AG10803 (cell line): Measurements from ENCODE around the gene POLE.

Experiments used
- DNase-seq: peaks from one replicate; pipeline ENCODE4 v3.0.0; 2010; ENCODE audit warnings: low read depth
- H3K4me3 ChIP-seq: 2 replicates; pipeline ENCODE4 v1.5.1; 2011; ENCODE audit warnings: mild to moderate bottlenecking, low read length, control low read depth
- TF ChIP-seq, protein P1 (sequence below): conservative IDR thresholded peaks from 2 replicates; pipeline ENCODE4 v1.5.1; 2011; ENCODE audit warnings: mild to moderate bottlenecking, low read length, control low read depth, inconsistent platforms

Gene POLE

DNA sequence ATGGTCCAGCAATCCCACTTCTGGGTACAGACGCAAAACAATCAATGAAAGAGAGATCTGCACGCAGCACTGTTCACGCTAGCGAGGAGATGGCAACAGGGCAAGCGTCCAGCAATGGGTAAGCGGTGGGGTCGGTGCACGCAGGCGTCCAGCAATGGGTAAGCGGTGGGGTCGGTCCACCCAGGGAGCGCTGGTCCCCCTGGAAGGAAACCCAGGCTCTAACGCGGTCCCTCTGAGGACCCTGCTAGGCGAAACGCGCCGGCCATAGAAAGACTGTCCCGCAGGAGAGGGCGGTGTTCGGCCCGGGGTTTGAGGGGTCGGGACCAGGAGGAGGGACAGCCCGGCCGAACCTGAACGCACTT, 22.9 kb upstream of the POLE start:
- DNase-seq = no peak
- H3K4me3 ChIP-seq = peak overlapping the region; percentile 86
- TF ChIP-seq, protein P1, sequence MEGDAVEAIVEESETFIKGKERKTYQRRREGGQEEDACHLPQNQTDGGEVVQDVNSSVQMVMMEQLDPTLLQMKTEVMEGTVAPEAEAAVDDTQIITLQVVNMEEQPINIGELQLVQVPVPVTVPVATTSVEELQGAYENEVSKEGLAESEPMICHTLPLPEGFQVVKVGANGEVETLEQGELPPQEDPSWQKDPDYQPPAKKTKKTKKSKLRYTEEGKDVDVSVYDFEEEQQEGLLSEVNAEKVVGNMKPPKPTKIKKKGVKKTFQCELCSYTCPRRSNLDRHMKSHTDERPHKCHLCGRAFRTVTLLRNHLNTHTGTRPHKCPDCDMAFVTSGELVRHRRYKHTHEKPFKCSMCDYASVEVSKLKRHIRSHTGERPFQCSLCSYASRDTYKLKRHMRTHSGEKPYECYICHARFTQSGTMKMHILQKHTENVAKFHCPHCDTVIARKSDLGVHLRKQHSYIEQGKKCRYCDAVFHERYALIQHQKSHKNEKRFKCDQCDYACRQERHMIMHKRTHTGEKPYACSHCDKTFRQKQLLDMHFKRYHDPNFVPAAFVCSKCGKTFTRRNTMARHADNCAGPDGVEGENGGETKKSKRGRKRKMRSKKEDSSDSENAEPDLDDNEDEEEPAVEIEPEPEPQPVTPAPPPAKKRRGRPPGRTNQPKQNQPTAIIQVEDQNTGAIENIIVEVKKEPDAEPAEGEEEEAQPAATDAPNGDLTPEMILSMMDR = no peak; the same call in 1 of the 2 replicates

DNA sequence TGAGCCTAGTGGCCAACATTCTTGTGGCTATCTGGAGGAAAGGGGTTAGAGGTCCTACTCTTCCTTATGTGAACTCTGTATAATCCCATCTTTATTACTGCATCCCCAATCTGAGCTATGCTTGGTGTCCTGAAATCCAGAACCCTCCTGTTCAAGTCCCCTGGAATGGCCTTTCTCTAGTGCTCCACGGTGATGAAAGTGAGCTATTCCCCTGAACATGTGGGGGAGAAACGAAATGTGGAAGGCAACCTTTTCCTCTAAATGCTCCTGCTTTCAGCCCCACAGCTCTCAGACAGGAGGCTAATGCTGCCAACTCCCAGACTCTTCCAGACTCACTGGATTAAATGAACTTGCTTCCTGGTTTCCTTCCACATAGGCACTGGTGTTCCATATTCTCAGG, 21.0 kb upstream of the POLE start:
- TF ChIP-seq, protein P1 = no peak

DNA sequence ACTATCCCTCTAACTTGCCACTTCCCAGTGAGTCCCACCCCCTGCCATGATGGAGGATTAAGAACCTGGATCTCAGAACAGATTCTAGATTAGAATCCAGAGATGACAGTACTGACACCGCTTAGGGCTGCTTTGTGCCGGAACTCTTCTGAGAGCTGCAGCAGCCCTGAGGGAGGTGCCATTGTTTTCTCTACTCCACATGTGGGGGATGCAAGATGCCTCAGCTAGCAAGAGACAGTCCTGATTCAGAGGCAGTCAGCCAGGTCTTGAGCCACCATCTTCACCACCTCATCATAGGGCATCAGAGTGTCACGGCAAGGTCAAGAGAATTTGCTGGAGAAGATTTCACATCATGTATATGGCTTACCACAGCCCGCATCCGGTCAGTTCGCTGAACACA, 20.1 kb upstream of the POLE start:
- TF ChIP-seq, protein P1 = no peak
- no peak overlapping the region for H3K4me3 ChIP-seq
- DNase-seq = no peak

More for the DNA sequence above, 21.0 kb upstream of the POLE start:
- no peak overlapping the region for H3K4me3 ChIP-seq
- no peak for DNase-seq

DNA sequence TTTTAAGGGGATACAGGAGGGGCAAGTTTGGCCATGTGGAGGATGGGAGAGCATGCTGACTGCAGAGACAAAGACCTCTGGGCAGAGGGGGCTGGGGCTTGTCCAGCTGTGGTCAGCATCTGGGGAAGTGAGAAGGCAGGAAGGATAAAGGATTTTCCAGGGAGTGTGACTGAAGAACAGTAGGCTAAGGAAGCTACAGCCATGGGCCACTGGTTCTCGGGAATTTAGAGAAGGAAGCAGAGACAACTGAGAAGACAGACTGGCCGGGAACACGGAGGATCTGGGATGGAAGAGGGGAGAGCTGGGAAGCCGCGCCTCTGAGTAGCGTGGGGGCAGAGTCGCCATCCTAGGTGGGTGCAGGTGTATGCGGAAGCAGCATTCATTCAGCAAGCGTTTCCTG, 16.5 kb upstream of the POLE start:
- TF ChIP-seq, protein P1 = no peak
- H3K4me3 ChIP-seq = no peak overlapping the region
- DNase-seq = no peak

DNA sequence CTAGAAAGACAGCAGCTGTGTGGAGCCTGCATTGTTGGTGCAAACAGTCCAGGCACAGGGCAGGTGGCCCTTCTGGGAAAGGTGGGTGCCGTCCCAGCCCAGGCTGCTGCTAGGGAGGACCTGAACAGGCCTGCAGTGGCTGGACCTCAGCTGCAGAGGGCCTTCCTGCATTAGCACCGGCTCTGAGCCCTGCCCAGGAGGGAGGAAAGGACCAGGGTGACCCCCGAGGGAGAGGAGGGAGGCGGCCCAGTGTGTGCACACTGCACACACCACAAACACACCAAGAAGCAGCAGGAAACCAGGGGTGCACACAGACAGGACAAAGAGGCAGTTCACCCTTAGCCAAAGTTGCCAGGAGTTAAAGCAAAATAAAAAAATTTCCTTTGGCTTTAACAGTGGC, 15.5 kb upstream of the POLE start:
- no peak overlapping the region for H3K4me3 ChIP-seq
- TF ChIP-seq, protein P1 = no peak
- DNase-seq = no peak

DNA sequence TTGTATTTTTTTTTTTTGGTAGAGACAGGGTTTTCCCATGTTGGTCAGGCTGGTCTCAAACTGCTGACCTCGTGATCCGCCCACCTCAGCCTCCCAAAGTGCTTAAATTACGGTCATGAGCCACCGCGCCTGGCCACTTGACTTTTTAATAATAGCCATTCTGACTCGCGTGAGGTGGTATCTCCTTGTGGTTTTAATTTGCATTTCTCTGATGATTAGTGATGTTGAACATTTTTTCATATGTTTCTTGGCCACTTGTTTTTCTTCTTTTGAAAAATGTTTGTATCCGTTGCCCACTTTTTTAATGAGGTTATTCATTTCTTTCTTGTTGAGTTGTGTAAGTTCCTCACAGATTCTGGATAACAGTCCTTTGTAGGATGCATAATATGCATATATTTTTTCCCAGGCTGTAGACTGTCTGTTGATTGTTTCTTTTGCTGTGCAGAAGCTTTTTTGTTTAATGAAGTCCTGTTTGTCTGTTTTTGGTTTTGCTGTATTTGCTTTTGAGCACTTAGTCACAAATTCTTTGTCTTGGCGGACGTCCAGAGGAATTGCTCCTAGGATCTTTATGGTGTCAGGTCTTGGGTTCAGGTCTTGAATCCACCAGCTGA, 13.2 kb upstream of the POLE start:
- H3K4me3 ChIP-seq = no peak overlapping the region
- TF ChIP-seq, protein P1 = no peak
- peak; percentile 51 for DNase-seq

DNA sequence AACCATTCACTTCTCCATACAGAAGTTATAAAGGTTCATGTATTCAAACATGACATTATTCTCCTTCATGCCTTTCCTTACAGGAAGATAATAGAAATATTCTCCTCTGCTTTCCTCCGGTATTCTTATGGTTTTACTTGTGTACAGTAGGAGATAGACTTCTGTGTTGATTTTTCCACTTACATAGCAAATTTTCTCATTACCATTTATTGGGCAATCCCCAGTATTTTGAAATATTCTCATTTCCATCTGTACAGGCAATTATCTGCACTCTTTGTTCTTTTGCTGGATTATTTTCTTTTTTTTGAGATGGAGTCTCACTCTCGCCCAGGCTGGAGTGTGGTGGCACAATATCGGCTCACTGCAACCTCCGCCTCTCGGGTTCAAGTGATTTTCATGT, 11.2 kb upstream of the POLE start:
- TF ChIP-seq, protein P1 = no peak
- H3K4me3 ChIP-seq = no peak overlapping the region
- no peak for DNase-seq
